Measurements from ENCODE around the gene ING4. TPM values are rescaled to one million over a fixed set of nuclear protein-coding genes. Genes with fewer than 3 reads are reported as not detected.

ING4 gene
- total and polyA plus RNA-seq, 4 donors, result 13.9 to 18.1 (median 15.2) TPM

GRCh38 chr12:6643569-6644256 is 19.2 kb downstream of the ING4 start:
- H3K9ac ChIP-seq (ENCODE audit: low read depth in 1 of 2, low read length in 2 of 2), result no peak overlapping the region
- peaks cover 0 to 9% (median 0%) of the 10 kb centered on the region in 4 donors for H3K36me3 ChIP-seq (ENCODE audit: control insufficient read depth in 4 of 4, insufficient read depth in 3 of 4, low read depth in 1 of 4, low read length in 3 of 4)
- H3K9me3 ChIP-seq (ENCODE audit: control insufficient read depth in 4 of 4, low read length in 3 of 4), result peaks cover 6 to 22% (median 9%) of the 10 kb centered on the region in 4 donors
- no peaks in the 10 kb centered on the region for H3K27me3 ChIP-seq (ENCODE audit: control insufficient read depth in 4 of 4, insufficient read depth in 4 of 4, low read length in 3 of 4)
- peaks cover 0 to 4% (median 0%) of the 10 kb centered on the region in 4 donors for H3K4me1 ChIP-seq (ENCODE audit: control insufficient read depth in 4 of 4, insufficient read depth in 4 of 4, low read length in 3 of 4)
- peak overlapping the region; percentile 38 to 58 for H3K27ac ChIP-seq (ENCODE audit: low read depth in 1 of 2, low read length in 2 of 2)
- TF ChIP-seq TAF1 (conservative IDR thresholded peaks at IDR 0.05), result no peak
- TF ChIP-seq NR2F2 (IDR thresholded peaks at IDR 0.05), result no peak
- TF ChIP-seq FOXA1 (IDR thresholded peaks at IDR 0.05), result no peak
- TF ChIP-seq, protein P1, sequence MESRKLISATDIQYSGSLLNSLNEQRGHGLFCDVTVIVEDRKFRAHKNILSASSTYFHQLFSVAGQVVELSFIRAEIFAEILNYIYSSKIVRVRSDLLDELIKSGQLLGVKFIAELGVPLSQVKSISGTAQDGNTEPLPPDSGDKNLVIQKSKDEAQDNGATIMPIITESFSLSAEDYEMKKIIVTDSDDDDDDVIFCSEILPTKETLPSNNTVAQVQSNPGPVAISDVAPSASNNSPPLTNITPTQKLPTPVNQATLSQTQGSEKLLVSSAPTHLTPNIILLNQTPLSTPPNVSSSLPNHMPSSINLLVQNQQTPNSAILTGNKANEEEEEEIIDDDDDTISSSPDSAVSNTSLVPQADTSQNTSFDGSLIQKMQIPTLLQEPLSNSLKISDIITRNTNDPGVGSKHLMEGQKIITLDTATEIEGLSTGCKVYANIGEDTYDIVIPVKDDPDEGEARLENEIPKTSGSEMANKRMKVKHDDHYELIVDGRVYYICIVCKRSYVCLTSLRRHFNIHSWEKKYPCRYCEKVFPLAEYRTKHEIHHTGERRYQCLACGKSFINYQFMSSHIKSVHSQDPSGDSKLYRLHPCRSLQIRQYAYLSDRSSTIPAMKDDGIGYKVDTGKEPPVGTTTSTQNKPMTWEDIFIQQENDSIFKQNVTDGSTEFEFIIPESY (IDR thresholded peaks at IDR 0.05), result no peak
- TF ChIP-seq ATF3 (IDR thresholded peaks at IDR 0.05), result no peak
- TF ChIP-seq RAD21 (IDR thresholded peaks at IDR 0.05), result no peak
- TF ChIP-seq GABPA (IDR thresholded peaks at IDR 0.05 in 1 of 2, conservative IDR thresholded peaks at IDR 0.05 in 1 of 2), result no peak
- no peak for TF ChIP-seq REST (IDR thresholded peaks at IDR 0.05)
- TF ChIP-seq CTCF (IDR thresholded peaks at IDR 0.05; ENCODE audit: low read depth, low read length, missing input control), result no peak
- TF ChIP-seq FOXA2 (IDR thresholded peaks at IDR 0.05), result no peak
- TF ChIP-seq YY1 (IDR thresholded peaks at IDR 0.05), result no peak
- 79% methylated on average over 6 of the region's 6 CpGs for WGBS
- no peak overlapping the region for H3K4me3 ChIP-seq (ENCODE audit: low read depth in 1 of 3, low read length in 3 of 3)
- DNase-seq (ENCODE audit: low spot score), result no peak

GRCh38 chr12:6641131-6641530 is 21.8 kb downstream of the ING4 start:
- Histone ChIP-seq H3K9me3 (ENCODE audit: control insufficient read depth in 4 of 4, low read length in 3 of 4) (peaks cover 6 to 22% (median 9%) of the 10 kb centered on the region in 4 donors), H3K4me3 (ENCODE audit: low read depth in 1 of 3, low read length in 3 of 3) (no peak overlapping the region), H3K36me3 (ENCODE audit: control insufficient read depth in 4 of 4, insufficient read depth in 3 of 4, low read depth in 1 of 4, low read length in 3 of 4) (peaks cover 0 to 2% (median 0%) of the 10 kb centered on the region in 4 donors), H3K27me3 (ENCODE audit: control insufficient read depth in 4 of 4, insufficient read depth in 4 of 4, low read length in 3 of 4) (no peaks in the 10 kb centered on the region), H3K9ac (ENCODE audit: low read depth in 1 of 2, low read length in 2 of 2) (no peak overlapping the region), H3K27ac (ENCODE audit: low read depth in 1 of 2, low read length in 2 of 2) (no peak overlapping the region), H3K4me1 (ENCODE audit: control insufficient read depth in 4 of 4, insufficient read depth in 4 of 4, low read length in 3 of 4) (no peaks in the 10 kb centered on the region)
- WGBS, result 64% methylated on average over 4 of the region's 4 CpGs
- no peak for DNase-seq (ENCODE audit: low spot score)
- TF ChIP-seq HNF4A (conservative IDR thresholded peaks at IDR 0.05) (no peak), NR2F2 (IDR thresholded peaks at IDR 0.05) (no peak), JUND (IDR thresholded peaks at IDR 0.05) (no peak), RAD21 (IDR thresholded peaks at IDR 0.05) (no peak), ATF3 (IDR thresholded peaks at IDR 0.05) (no peak), HNF4G (IDR thresholded peaks at IDR 0.05) (no peak), GABPA (IDR thresholded peaks at IDR 0.05 in 1 of 2, conservative IDR thresholded peaks at IDR 0.05 in 1 of 2) (no peak), YY1 (IDR thresholded peaks at IDR 0.05) (no peak), FOXA1 (IDR thresholded peaks at IDR 0.05) (no peak), SP1 (IDR thresholded peaks at IDR 0.05) (no peak), MAX (IDR thresholded peaks at IDR 0.05) (no peak), RXRA (IDR thresholded peaks at IDR 0.05) (no peak)
- TF ChIP-seq, protein P1 (IDR thresholded peaks at IDR 0.05), result no peak

All from liver (tissue), 9 donors.